ENCODE measurements around the gene BCAS1.

DNA sequence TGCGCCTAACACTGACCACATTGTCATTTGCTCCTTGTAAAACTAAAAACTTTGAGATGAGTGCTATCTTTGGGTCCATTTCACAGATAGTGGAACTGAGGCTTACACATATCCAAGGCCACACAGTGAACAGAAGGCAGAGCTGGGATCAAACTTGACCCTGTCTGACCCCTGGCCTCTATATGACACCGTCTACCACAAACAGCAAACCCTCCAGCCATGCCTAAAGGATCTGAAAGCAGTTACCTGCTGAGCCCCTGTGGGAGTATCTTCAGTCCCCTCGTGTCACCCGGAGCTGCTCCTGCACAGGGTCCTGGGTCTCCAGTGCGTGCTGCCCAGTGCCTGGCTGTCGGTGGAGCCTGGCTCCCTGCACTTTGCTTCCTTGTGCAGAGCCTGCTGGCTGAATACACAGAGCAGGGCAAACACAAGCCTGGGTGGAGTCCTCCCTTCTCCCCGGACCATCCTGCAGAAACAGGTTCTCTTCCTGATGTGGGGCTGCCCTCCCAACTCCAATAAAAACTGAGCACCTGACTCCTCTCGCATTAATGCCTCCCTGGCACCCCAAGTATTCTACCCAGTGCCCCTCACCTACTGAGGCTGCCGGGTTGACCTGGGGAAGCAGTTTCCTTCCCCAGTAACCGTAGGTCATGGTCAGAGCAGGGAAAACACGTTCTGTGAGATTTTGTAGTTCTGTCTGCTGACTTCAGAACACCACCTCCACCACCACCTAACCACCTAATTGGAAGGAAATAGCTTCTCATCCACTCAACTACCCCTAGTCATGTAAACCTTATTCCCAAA, at the start of gene BCAS1:
- TF ChIP-seq, protein P1, sequence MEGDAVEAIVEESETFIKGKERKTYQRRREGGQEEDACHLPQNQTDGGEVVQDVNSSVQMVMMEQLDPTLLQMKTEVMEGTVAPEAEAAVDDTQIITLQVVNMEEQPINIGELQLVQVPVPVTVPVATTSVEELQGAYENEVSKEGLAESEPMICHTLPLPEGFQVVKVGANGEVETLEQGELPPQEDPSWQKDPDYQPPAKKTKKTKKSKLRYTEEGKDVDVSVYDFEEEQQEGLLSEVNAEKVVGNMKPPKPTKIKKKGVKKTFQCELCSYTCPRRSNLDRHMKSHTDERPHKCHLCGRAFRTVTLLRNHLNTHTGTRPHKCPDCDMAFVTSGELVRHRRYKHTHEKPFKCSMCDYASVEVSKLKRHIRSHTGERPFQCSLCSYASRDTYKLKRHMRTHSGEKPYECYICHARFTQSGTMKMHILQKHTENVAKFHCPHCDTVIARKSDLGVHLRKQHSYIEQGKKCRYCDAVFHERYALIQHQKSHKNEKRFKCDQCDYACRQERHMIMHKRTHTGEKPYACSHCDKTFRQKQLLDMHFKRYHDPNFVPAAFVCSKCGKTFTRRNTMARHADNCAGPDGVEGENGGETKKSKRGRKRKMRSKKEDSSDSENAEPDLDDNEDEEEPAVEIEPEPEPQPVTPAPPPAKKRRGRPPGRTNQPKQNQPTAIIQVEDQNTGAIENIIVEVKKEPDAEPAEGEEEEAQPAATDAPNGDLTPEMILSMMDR (IDR thresholded peaks at IDR 0.05): no peak
- peak; percentile 60 for TF ChIP-seq POLR2AphosphoS5 (IDR thresholded peaks at IDR 0.05)

Data from prostate gland (tissue), 2 donors.